ENCODE results near the gene THSD7A.

DNA sequence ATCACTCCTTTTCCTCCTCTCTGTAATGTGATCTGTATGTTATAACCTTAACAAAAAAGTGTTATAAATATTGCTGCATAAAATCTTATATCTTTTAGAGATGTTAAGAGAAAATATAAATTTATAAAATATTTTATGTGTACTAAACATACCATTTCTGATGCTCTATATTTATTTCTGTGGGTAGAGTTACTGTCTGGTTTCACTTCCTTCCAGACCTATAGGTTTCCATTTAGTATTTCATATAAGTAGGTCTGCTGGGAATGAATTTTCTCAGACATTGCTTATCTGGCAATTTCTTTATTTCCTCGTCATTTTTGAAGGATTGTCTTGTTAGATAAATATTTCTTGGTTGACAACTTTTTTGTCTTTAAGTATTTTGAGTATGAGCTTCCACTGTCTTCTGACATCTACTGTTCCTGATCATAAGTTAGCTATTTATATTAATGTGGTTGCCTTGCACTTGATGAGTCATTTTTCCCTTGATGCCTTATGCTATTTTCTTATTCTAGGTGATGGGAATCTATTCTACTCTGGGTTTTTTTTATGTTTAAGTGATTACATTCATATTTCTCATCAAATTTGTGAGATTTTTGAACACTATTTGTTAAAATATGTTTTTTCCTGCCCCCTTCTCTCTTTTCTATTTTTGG lies 11.2 kb upstream of the THSD7A start:
- TF ChIP-seq, protein P1, sequence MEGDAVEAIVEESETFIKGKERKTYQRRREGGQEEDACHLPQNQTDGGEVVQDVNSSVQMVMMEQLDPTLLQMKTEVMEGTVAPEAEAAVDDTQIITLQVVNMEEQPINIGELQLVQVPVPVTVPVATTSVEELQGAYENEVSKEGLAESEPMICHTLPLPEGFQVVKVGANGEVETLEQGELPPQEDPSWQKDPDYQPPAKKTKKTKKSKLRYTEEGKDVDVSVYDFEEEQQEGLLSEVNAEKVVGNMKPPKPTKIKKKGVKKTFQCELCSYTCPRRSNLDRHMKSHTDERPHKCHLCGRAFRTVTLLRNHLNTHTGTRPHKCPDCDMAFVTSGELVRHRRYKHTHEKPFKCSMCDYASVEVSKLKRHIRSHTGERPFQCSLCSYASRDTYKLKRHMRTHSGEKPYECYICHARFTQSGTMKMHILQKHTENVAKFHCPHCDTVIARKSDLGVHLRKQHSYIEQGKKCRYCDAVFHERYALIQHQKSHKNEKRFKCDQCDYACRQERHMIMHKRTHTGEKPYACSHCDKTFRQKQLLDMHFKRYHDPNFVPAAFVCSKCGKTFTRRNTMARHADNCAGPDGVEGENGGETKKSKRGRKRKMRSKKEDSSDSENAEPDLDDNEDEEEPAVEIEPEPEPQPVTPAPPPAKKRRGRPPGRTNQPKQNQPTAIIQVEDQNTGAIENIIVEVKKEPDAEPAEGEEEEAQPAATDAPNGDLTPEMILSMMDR (IDR thresholded peaks at IDR 0.05) = no peak
- no peak for TF ChIP-seq POLR2A (IDR thresholded peaks at IDR 0.05)

Measured in lower leg skin (tissue), 3 donors.